ENCODE measurements around the gene TAT. TPM values are rescaled to one million over a fixed set of nuclear protein-coding genes. Genes with fewer than 3 reads are reported as not detected.

The TAT gene
- total RNA-seq, 1 experiment from 2014 or later, result not detected

DNA sequence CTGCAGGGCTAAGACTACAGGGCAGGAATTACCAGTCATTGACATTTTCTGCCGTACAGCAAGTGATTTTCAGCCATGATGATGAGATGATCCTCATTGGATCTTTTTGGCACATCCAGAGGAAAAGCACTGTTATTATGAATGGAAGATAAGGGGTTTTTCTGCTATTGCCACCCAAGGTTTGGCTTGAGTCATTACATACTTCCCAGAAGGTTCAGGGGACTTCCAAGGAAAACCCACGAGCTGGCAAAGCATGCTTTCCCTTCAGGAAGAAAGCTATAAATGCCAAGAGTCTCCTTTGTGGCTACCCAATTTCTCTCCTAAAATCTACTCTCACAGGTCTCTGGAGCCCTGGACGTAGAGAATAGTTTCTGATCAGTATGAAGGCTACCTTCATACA, 44.5 kb downstream of the TAT start:
- no peak for TF ChIP-seq EZH2 (IDR thresholded peaks at IDR 0.05; ENCODE audit: borderline replicate concordance, low read depth, low read length, poor library complexity, severe bottlenecking)
- TF ChIP-seq, protein P1, sequence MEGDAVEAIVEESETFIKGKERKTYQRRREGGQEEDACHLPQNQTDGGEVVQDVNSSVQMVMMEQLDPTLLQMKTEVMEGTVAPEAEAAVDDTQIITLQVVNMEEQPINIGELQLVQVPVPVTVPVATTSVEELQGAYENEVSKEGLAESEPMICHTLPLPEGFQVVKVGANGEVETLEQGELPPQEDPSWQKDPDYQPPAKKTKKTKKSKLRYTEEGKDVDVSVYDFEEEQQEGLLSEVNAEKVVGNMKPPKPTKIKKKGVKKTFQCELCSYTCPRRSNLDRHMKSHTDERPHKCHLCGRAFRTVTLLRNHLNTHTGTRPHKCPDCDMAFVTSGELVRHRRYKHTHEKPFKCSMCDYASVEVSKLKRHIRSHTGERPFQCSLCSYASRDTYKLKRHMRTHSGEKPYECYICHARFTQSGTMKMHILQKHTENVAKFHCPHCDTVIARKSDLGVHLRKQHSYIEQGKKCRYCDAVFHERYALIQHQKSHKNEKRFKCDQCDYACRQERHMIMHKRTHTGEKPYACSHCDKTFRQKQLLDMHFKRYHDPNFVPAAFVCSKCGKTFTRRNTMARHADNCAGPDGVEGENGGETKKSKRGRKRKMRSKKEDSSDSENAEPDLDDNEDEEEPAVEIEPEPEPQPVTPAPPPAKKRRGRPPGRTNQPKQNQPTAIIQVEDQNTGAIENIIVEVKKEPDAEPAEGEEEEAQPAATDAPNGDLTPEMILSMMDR (conservative IDR thresholded peaks at IDR 0.05; ENCODE audit: low read depth, low read length), result no peak
- Histone ChIP-seq H3K9me3 (ENCODE audit: low read depth, low read length, poor library complexity, severe bottlenecking) (no peaks in the 10 kb centered on the region), H3K27me3 (replicated peaks; ENCODE audit: insufficient read depth, low read depth, low read length, poor library complexity) (peaks cover 9% of the 10 kb centered on the region), H3K4me1 (ENCODE audit: insufficient read depth, low read length, poor library complexity, severe bottlenecking) (no peaks in the 10 kb centered on the region), H3K4me3 (ENCODE audit: low read depth, low read length, poor library complexity, severe bottlenecking) (no peak overlapping the region), H3K36me3 (ENCODE audit: insufficient read depth, low read length, poor library complexity, severe bottlenecking) (no peaks in the 10 kb centered on the region), H3K27ac (ENCODE audit: low read depth, low read length, poor library complexity, severe bottlenecking) (no peak overlapping the region)
- intact Hi-C loops (cut with micrococcal nuclease; ENCODE audit: unreplicated experiment), result no loop called here
- DNase-seq (ENCODE audit: low spot score), result no peak
- ChIA-PET CTCF (no interaction called here), POLR2A (ENCODE audit: low non-redundant PET) (no interaction called here)
- BruUV-seq (replicated peaks), result no TSS peak

DNA sequence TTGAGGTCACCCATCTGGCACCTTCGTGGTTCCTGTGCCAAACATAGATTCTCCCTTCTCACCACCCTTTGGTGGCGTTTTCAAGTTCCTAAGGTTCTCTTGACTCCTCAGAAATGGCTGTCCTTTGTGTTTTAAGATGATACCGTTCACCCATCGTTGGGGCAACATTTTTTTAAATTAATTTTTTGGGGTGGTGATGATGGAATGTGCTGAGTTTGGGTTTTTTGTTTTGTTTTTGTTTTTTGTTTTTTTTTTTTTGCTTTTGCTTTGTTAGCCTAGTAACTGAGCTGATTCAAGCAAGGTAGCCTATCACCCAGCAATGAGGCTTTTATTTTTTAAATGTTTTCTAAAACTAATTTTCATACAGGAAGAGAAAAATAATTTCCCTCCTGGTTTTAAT, 48.0 kb downstream of the TAT start:
- Histone ChIP-seq H3K4me3 (ENCODE audit: low read depth, low read length, poor library complexity, severe bottlenecking) (no peak overlapping the region), H3K9me3 (ENCODE audit: low read depth, low read length, poor library complexity, severe bottlenecking) (no peaks in the 10 kb centered on the region), H3K27me3 (replicated peaks; ENCODE audit: insufficient read depth, low read depth, low read length, poor library complexity) (peaks cover 44% of the 10 kb centered on the region), H3K4me1 (ENCODE audit: insufficient read depth, low read length, poor library complexity, severe bottlenecking) (no peaks in the 10 kb centered on the region), H3K27ac (ENCODE audit: low read depth, low read length, poor library complexity, severe bottlenecking) (no peak overlapping the region), H3K36me3 (ENCODE audit: insufficient read depth, low read length, poor library complexity, severe bottlenecking) (no peaks in the 10 kb centered on the region)
- intact Hi-C loops (cut with micrococcal nuclease; ENCODE audit: unreplicated experiment), result no loop called here
- ChIA-PET CTCF (interaction anchor here (0.7 kb wide), 1 partner anchor 116 kb away, joined by 3 read pairs; no protein-coding TSS in a partner anchor), POLR2A (ENCODE audit: low non-redundant PET) (no interaction called here)
- TF ChIP-seq EZH2 (IDR thresholded peaks at IDR 0.05; ENCODE audit: borderline replicate concordance, low read depth, low read length, poor library complexity, severe bottlenecking), result no peak
- TF ChIP-seq, protein P1 (conservative IDR thresholded peaks at IDR 0.05; ENCODE audit: low read depth, low read length), result no peak
- BruUV-seq (replicated peaks), result no TSS peak
- no peak for DNase-seq (ENCODE audit: low spot score)

DNA sequence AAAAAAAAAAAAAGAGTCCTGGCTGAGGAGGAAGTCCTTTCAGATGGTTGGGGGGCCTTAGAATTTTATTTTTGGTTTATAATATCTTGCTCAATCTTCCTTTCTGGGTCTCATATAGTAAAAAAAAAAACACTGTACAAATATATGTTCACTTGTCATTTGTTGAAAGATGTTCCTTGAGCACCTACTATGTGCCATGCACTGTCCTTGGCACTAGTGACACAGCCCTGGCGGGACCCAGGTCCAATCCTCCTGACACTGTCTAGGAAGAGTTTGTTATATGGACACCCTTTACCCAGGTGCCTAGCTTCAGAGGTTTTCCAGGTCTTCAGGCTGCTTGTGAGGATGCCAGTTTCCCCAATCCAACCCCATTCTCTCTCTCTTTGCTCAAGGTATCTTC, 48.6 kb downstream of the TAT start:
- BruUV-seq (replicated peaks), result no TSS peak
- intact Hi-C loops (cut with micrococcal nuclease; ENCODE audit: unreplicated experiment), result no loop called here
- Histone ChIP-seq H3K36me3 (ENCODE audit: insufficient read depth, low read length, poor library complexity, severe bottlenecking) (no peaks in the 10 kb centered on the region), H3K27me3 (replicated peaks; ENCODE audit: insufficient read depth, low read depth, low read length, poor library complexity) (peaks cover 50% of the 10 kb centered on the region), H3K27ac (ENCODE audit: low read depth, low read length, poor library complexity, severe bottlenecking) (no peak overlapping the region), H3K4me1 (ENCODE audit: insufficient read depth, low read length, poor library complexity, severe bottlenecking) (no peaks in the 10 kb centered on the region), H3K9me3 (ENCODE audit: low read depth, low read length, poor library complexity, severe bottlenecking) (no peaks in the 10 kb centered on the region), H3K4me3 (ENCODE audit: low read depth, low read length, poor library complexity, severe bottlenecking) (no peak overlapping the region)
- DNase-seq (ENCODE audit: low spot score), result no peak
- CTCF ChIA-PET, result no interaction called here
- POLR2A ChIA-PET (ENCODE audit: low non-redundant PET), result no interaction called here
- TF ChIP-seq, protein P1 (conservative IDR thresholded peaks at IDR 0.05; ENCODE audit: low read depth, low read length), result no peak

All from A673 (cell line).